ENCODE measurements around the gene DCTPP1. TPM values are rescaled to one million over a fixed set of nuclear protein-coding genes. Genes with fewer than 3 reads are reported as not detected.

Gene DCTPP1
- total and polyA plus RNA-seq, 2 of the 13 experiments (the other 11 are each of a cell fraction or from before 2014, with no cell fraction given), result 54.8 to 74.4 TPM

DNA sequence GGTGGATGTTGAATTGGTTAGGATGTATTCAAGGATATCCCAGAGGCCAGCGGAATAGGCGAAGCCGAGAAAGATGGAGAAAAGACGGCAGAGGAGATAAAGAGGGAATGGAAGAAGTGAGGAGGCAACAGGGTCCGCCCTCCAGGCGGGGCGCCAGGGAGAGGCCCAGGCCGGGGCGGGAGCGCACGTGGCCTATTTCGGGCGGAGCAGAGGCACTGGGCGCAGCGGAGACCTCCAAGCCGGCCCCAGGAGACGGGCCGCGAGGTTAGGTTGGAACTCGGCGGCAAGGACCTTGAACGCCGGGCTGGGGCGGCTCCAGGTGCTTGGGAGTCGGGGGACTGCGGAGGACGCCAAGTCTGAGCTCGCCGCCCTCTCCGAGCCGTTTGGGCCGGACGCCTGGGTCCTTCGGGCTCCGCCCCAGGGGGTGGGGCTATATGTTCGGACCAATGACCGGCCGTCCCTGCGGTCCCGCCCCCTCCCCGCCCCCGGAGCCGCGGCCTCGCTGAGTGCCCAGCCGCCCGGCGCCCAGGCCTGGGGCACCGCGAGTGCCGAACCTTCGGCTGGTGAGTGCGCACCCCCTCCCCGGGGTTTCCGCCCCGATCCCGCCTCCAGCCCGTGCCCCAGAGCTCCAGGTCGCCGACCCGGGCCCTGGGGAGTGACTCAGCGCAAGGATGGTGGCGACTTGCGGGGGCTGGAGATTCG is 22.6 kb downstream of the DCTPP1 start, which contains the start of gene ZNF771 (continued):
- TF ChIP-seq, protein P1, sequence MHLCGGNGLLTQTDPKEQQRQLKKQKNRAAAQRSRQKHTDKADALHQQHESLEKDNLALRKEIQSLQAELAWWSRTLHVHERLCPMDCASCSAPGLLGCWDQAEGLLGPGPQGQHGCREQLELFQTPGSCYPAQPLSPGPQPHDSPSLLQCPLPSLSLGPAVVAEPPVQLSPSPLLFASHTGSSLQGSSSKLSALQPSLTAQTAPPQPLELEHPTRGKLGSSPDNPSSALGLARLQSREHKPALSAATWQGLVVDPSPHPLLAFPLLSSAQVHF (CRISPR knock-in tag; IDR thresholded peaks at IDR 0.05), result peak; percentile 89
- TF ChIP-seq TSC22D2 (CRISPR knock-in tag; IDR thresholded peaks at IDR 0.05; ENCODE audit: borderline replicate concordance) (peak; percentile 60; the same call in 1 of the 2 replicates), ELF4 (CRISPR knock-in tag; IDR thresholded peaks at IDR 0.05; ENCODE audit: borderline replicate concordance) (0 out of 2 replicates have a peak, but pooled peaks have one; percentile 70), ZMYM4 (CRISPR knock-in tag; IDR thresholded peaks at IDR 0.05) (peak; percentile 87), ZSCAN29 (CRISPR knock-in tag; conservative IDR thresholded peaks at IDR 0.05) (peak; percentile 55), AGO2 (optimal IDR thresholded peaks at IDR 0.05; ENCODE audit: low read depth, low read length) (peak; percentile 85), SP4 (CRISPR knock-in tag; IDR thresholded peaks at IDR 0.05) (peak; percentile 99), ERF (CRISPR knock-in tag; IDR thresholded peaks at IDR 0.05) (peak; percentile 92), ZNF782 (CRISPR knock-in tag; IDR thresholded peaks at IDR 0.05; ENCODE audit: borderline replicate concordance) (peak; percentile 88; the same call in 1 of the 2 replicates), ZNF138 (CRISPR knock-in tag; IDR thresholded peaks at IDR 0.05; ENCODE audit: low read depth) (peak; percentile 26), ZNF44 (CRISPR knock-in tag; IDR thresholded peaks at IDR 0.05) (peak; percentile 79; the same call in 1 of the 2 replicates), ZZZ3 (CRISPR knock-in tag; IDR thresholded peaks at IDR 0.05; ENCODE audit: borderline replicate concordance) (peak; percentile 85; the same call in 1 of the 2 replicates), LCORL (IDR thresholded peaks at IDR 0.05) (0 out of 2 replicates have a peak, but pooled peaks have one; percentile 8), LCORL (CRISPR knock-in tag; IDR thresholded peaks at IDR 0.05) (peak; percentile 96), TRIM24 (CRISPR knock-in tag; IDR thresholded peaks at IDR 0.05) (no peak), AGO1 (IDR thresholded peaks at IDR 0.05; ENCODE audit: low read depth, low read length, poor library complexity, severe bottlenecking) (peak; percentile 85)
- TF ChIP-seq, protein P2, sequence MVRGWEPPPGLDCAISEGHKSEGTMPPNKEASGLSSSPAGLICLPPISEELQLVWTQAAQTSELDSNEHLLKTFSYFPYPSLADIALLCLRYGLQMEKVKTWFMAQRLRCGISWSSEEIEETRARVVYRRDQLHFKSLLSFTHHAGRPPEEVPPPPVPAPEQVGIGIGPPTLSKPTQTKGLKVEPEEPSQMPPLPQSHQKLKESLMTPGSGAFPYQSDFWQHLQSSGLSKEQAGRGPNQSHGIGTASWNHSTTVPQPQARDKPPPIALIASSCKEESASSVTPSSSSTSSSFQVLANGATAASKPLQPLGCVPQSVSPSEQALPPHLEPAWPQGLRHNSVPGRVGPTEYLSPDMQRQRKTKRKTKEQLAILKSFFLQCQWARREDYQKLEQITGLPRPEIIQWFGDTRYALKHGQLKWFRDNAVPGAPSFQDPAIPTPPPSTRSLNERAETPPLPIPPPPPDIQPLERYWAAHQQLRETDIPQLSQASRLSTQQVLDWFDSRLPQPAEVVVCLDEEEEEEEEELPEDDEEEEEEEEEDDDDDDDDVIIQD (CRISPR knock-in tag; IDR thresholded peaks at IDR 0.05; ENCODE audit: low read depth), result 0 out of 2 replicates have a peak, but pooled peaks have one; percentile 20
- TF ChIP-seq, protein P3, sequence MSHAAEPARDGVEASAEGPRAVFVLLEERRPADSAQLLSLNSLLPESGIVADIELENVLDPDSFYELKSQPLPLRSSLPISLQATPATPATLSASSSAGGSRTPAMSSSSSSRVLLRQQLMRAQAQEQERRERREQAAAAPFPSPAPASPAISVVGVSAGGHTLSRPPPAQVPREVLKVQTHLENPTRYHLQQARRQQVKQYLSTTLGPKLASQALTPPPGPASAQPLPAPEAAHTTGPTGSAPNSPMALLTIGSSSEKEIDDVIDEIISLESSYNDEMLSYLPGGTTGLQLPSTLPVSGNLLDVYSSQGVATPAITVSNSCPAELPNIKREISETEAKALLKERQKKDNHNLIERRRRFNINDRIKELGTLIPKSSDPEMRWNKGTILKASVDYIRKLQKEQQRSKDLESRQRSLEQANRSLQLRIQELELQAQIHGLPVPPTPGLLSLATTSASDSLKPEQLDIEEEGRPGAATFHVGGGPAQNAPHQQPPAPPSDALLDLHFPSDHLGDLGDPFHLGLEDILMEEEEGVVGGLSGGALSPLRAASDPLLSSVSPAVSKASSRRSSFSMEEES (CRISPR knock-in tag; IDR thresholded peaks at IDR 0.05), result peak; percentile 69
- TF ChIP-seq, protein P4, sequence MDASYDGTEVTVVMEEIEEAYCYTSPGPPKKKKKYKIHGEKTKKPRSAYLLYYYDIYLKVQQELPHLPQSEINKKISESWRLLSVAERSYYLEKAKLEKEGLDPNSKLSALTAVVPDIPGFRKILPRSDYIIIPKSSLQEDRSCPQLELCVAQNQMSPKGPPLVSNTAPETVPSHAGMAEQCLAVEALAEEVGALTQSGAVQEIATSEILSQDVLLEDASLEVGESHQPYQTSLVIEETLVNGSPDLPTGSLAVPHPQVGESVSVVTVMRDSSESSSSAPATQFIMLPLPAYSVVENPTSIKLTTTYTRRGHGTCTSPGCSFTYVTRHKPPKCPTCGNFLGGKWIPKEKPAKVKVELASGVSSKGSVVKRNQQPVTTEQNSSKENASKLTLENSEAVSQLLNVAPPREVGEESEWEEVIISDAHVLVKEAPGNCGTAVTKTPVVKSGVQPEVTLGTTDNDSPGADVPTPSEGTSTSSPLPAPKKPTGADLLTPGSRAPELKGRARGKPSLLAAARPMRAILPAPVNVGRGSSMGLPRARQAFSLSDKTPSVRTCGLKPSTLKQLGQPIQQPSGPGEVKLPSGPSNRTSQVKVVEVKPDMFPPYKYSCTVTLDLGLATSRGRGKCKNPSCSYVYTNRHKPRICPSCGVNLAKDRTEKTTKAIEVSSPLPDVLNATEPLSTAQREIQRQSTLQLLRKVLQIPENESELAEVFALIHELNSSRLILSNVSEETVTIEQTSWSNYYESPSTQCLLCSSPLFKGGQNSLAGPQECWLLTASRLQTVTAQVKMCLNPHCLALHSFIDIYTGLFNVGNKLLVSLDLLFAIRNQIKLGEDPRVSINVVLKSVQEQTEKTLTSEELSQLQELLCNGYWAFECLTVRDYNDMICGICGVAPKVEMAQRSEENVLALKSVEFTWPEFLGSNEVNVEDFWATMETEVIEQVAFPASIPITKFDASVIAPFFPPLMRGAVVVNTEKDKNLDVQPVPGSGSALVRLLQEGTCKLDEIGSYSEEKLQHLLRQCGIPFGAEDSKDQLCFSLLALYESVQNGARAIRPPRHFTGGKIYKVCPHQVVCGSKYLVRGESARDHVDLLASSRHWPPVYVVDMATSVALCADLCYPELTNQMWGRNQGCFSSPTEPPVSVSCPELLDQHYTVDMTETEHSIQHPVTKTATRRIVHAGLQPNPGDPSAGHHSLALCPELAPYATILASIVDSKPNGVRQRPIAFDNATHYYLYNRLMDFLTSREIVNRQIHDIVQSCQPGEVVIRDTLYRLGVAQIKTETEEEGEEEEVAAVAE (CRISPR knock-in tag; IDR thresholded peaks at IDR 0.05; ENCODE audit: borderline replicate concordance), result peak; percentile 60; the same call in 1 of the 2 replicates
- TF ChIP-seq, protein P5, sequence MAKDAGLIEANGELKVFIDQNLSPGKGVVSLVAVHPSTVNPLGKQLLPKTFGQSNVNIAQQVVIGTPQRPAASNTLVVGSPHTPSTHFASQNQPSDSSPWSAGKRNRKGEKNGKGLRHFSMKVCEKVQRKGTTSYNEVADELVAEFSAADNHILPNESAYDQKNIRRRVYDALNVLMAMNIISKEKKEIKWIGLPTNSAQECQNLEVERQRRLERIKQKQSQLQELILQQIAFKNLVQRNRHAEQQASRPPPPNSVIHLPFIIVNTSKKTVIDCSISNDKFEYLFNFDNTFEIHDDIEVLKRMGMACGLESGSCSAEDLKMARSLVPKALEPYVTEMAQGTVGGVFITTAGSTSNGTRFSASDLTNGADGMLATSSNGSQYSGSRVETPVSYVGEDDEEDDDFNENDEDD (CRISPR knock-in tag; IDR thresholded peaks at IDR 0.05; ENCODE audit: borderline replicate concordance), result peak; percentile 82; the same call in 1 of the 2 replicates

All from HepG2 (cell line).